Activated naive CD4-positive, alpha-beta T cell treated with anti-CD3 and anti-CD28 coated beads, Interleukin-2, amount 10 ng/mL, durations not matched to agents 7 days and 5 days (primary cell): ENCODE measurements around the gene KSR2.
A peak's percentile ranks its signal among the peaks of the same experiment; 100 is the strongest.

Experiments
- CTCF ChIA-PET: fragments of 350-600 bp; sonication (Branson Sonifier 250); formaldehyde crosslinking; loops from one replicate; lab custom pipeline; 2021; ENCODE audit warnings: antibody characterized with exemption; lab: Charles Lee
- DNase-seq: peaks from one replicate; pipeline ENCODE4 v3.0.0-alpha.2; 2020
- H3K27ac Mint-ChIP-seq: one replicate; pipeline ENCODE4 v1.8.0; 2021; ENCODE audit warnings: mild to moderate bottlenecking, moderate library complexity, mixed read lengths
- H3K27me3 Mint-ChIP-seq: one replicate; pipeline ENCODE4 v1.8.0; 2021; ENCODE audit warnings: mild to moderate bottlenecking, mixed read lengths
- H3K36me3 Mint-ChIP-seq: one replicate; pipeline ENCODE4 v1.8.0; 2021; ENCODE audit warnings: mixed read lengths
- H3K4me1 Mint-ChIP-seq: one replicate; pipeline ENCODE4 v1.8.0; 2021; ENCODE audit warnings: mixed read lengths
- H3K4me3 Mint-ChIP-seq: one replicate; pipeline ENCODE4 v1.8.0; 2021; ENCODE audit warnings: mild to moderate bottlenecking, moderate library complexity, mixed read lengths
- H3K9me3 Mint-ChIP-seq: one replicate; pipeline ENCODE4 v1.8.0; 2021; ENCODE audit warnings: mixed read lengths

Gene KSR2

GRCh38 chr12:117850048-117850447 lies 118.7 kb downstream of the KSR2 start:
- no peak for DNase-seq
- Mint-ChIP-seq H3K4me1 (no peaks in the 10 kb centered on the region), H3K9me3 (peaks cover 4% of the 10 kb centered on the region), H3K36me3 (no peaks in the 10 kb centered on the region), H3K27me3 (peaks cover 16% of the 10 kb centered on the region), H3K27ac (no peak overlapping the region), H3K4me3 (no peak overlapping the region)
- CTCF ChIA-PET: interaction anchor here (0.6 to 3.7 kb wide), 18 partner anchors 8 to 645 kb away, joined by 3 to 20 read pairs (median 4); no protein-coding TSS in a partner anchor

- H3K27ac Mint-ChIP-seq: no peak overlapping the region
- H3K27me3 Mint-ChIP-seq: peaks cover 20% of the 10 kb centered on the region
- CTCF ChIA-PET: no interaction called here
- no peak for DNase-seq
- H3K9me3 Mint-ChIP-seq: no peaks in the 10 kb centered on the region
- H3K4me3 Mint-ChIP-seq: no peak overlapping the region
- H3K4me1 Mint-ChIP-seq: no peaks in the 10 kb centered on the region
- no peaks in the 10 kb centered on the region for H3K36me3 Mint-ChIP-seq
Measured at GRCh38 chr12:117847371-117847770, 121.4 kb downstream of the KSR2 start.

- no peak for DNase-seq
- Mint-ChIP-seq H3K36me3 (no peaks in the 10 kb centered on the region), H3K9me3 (no peaks in the 10 kb centered on the region), H3K4me3 (no peak overlapping the region), H3K27ac (no peak overlapping the region), H3K27me3 (peaks cover 24% of the 10 kb centered on the region), H3K4me1 (no peaks in the 10 kb centered on the region)
- CTCF ChIA-PET: no interaction called here
Measured at GRCh38 chr12:117845271-117845904, 123.4 kb downstream of the KSR2 start.

GRCh38 chr12:117844114-117844830 lies 124.5 kb downstream of the KSR2 start:
- no peaks in the 10 kb centered on the region for H3K4me1 Mint-ChIP-seq
- no peak overlapping the region for H3K4me3 Mint-ChIP-seq
- no peaks in the 10 kb centered on the region for H3K9me3 Mint-ChIP-seq
- no peak overlapping the region for H3K27ac Mint-ChIP-seq
- CTCF ChIA-PET: interaction anchor here (1.3 kb wide), 1 partner anchor 13 kb away, joined by 3 read pairs; no protein-coding TSS in a partner anchor
- peaks cover 24% of the 10 kb centered on the region for H3K27me3 Mint-ChIP-seq
- no peaks in the 10 kb centered on the region for H3K36me3 Mint-ChIP-seq
- DNase-seq: no peak

GRCh38 chr12:117842630-117843029 lies 126.2 kb downstream of the KSR2 start:
- no peaks in the 10 kb centered on the region for H3K4me1 Mint-ChIP-seq
- CTCF ChIA-PET: no interaction called here
- no peak overlapping the region for H3K4me3 Mint-ChIP-seq
- H3K27ac Mint-ChIP-seq: no peak overlapping the region
- no peaks in the 10 kb centered on the region for H3K9me3 Mint-ChIP-seq
- no peak for DNase-seq
- peaks cover 17% of the 10 kb centered on the region for H3K27me3 Mint-ChIP-seq
- H3K36me3 Mint-ChIP-seq: no peaks in the 10 kb centered on the region

- Mint-ChIP-seq H3K36me3 (no peaks in the 10 kb centered on the region), H3K4me1 (peaks cover 2% of the 10 kb centered on the region), H3K27me3 (peaks cover 18% of the 10 kb centered on the region), H3K4me3 (no peak overlapping the region), H3K27ac (no peak overlapping the region), H3K9me3 (no peaks in the 10 kb centered on the region)
- CTCF ChIA-PET: no interaction called here
- DNase-seq: no peak
Measured at GRCh38 chr12:117842220-117842619, 126.6 kb downstream of the KSR2 start.

GRCh38 chr12:117837737-117838050 lies 131.1 kb downstream of the KSR2 start:
- no peak overlapping the region for H3K4me3 Mint-ChIP-seq
- H3K27ac Mint-ChIP-seq: no peak overlapping the region
- CTCF ChIA-PET: interaction anchor here (0.6 to 2.7 kb wide), 18 partner anchors 9 to 760 kb away, joined by 3 to 20 read pairs (median 4); no protein-coding TSS in a partner anchor

GRCh38 chr12:117836999-117837736 lies 131.6 kb downstream of the KSR2 start:
- Mint-ChIP-seq H3K36me3 (no peaks in the 10 kb centered on the region), H3K4me3 (no peak overlapping the region)
- DNase-seq: peak; percentile 81

More at GRCh38 chr12:117837737-117838050, 131.1 kb downstream of the KSR2 start:
- no peak for DNase-seq
- peaks cover 5% of the 10 kb centered on the region for H3K4me1 Mint-ChIP-seq
- no peaks in the 10 kb centered on the region for H3K9me3 Mint-ChIP-seq
- H3K27me3 Mint-ChIP-seq: peaks cover 14% of the 10 kb centered on the region
- no peaks in the 10 kb centered on the region for H3K36me3 Mint-ChIP-seq

GRCh38 chr12:117836476-117836875 lies 132.3 kb downstream of the KSR2 start:
- CTCF ChIA-PET: interaction anchor here (1.4 to 2.7 kb wide), 9 partner anchors 13 to 625 kb away, joined by 3 to 20 read pairs (median 11); no protein-coding TSS in a partner anchor
- Mint-ChIP-seq H3K27me3 (peaks cover 10% of the 10 kb centered on the region), H3K4me3 (no peak overlapping the region), H3K9me3 (no peaks in the 10 kb centered on the region), H3K36me3 (no peaks in the 10 kb centered on the region), H3K27ac (no peak overlapping the region), H3K4me1 (peaks cover 5% of the 10 kb centered on the region)
- DNase-seq: no peak

More at GRCh38 chr12:117836999-117837736, 131.6 kb downstream of the KSR2 start:
- CTCF ChIA-PET: interaction anchor here (0.6 to 2.7 kb wide), 18 partner anchors 8 to 837 kb away, joined by 3 to 20 read pairs (median 4); no protein-coding TSS in a partner anchor
- H3K27me3 Mint-ChIP-seq: peaks cover 13% of the 10 kb centered on the region
- H3K4me1 Mint-ChIP-seq: peaks cover 5% of the 10 kb centered on the region
- no peak overlapping the region for H3K27ac Mint-ChIP-seq
- H3K9me3 Mint-ChIP-seq: no peaks in the 10 kb centered on the region

- Mint-ChIP-seq H3K27ac (no peak overlapping the region), H3K4me1 (peaks cover 5% of the 10 kb centered on the region), H3K36me3 (no peaks in the 10 kb centered on the region), H3K4me3 (no peak overlapping the region), H3K27me3 (peaks cover 12% of the 10 kb centered on the region), H3K9me3 (peaks cover 5% of the 10 kb centered on the region)
- no peak for DNase-seq
- CTCF ChIA-PET: no interaction called here
Measured at GRCh38 chr12:117835156-117835555, 133.6 kb downstream of the KSR2 start.

- Mint-ChIP-seq H3K4me3 (no peak overlapping the region), H3K4me1 (peaks cover 5% of the 10 kb centered on the region), H3K27me3 (peaks cover 12% of the 10 kb centered on the region), H3K27ac (no peak overlapping the region), H3K9me3 (peaks cover 20% of the 10 kb centered on the region), H3K36me3 (no peaks in the 10 kb centered on the region)
- CTCF ChIA-PET: interaction anchor here (1.1 kb wide), 1 partner anchor 17 kb away, joined by 4 read pairs; no protein-coding TSS in a partner anchor
- DNase-seq: no peak
Measured at GRCh38 chr12:117832459-117833457, 136.0 kb downstream of the KSR2 start.

GRCh38 chr12:117830471-117830870 lies 138.3 kb downstream of the KSR2 start:
- no peak for DNase-seq
- peaks cover 3% of the 10 kb centered on the region for H3K27me3 Mint-ChIP-seq
- H3K4me3 Mint-ChIP-seq: no peak overlapping the region
- H3K4me1 Mint-ChIP-seq: no peaks in the 10 kb centered on the region
- peaks cover 23% of the 10 kb centered on the region for H3K9me3 Mint-ChIP-seq
- CTCF ChIA-PET: interaction anchor here (1.0 to 1.1 kb wide), 2 partner anchors 19 to 241 kb away, joined by 3 to 4 read pairs; no protein-coding TSS in a partner anchor
- H3K27ac Mint-ChIP-seq: no peak overlapping the region
- no peaks in the 10 kb centered on the region for H3K36me3 Mint-ChIP-seq

GRCh38 chr12:117829108-117829507 lies 139.7 kb downstream of the KSR2 start:
- Mint-ChIP-seq H3K27me3 (peaks cover 3% of the 10 kb centered on the region), H3K4me1 (no peaks in the 10 kb centered on the region), H3K27ac (no peak overlapping the region), H3K4me3 (no peak overlapping the region), H3K36me3 (no peaks in the 10 kb centered on the region), H3K9me3 (peaks cover 23% of the 10 kb centered on the region)
- DNase-seq: no peak
- CTCF ChIA-PET: interaction anchor here (1.1 kb wide), 1 partner anchor 9 kb away, joined by 3 read pairs; no protein-coding TSS in a partner anchor
